GM19452 (cell line): ENCODE results near the gene OBSCN.

Experiments
- ATAC-seq: cut with Tn5 transposase; IDR thresholded peaks from one replicate; pipeline ENCODE4 v1.9.1; 2021; ENCODE audit not compliant: unreplicated experiment

OBSCN gene

GRCh38 chr1:228394571-228395394 lies 186.9 kb downstream of the OBSCN start:
- ATAC-seq: no peak

GRCh38 chr1:228396770-228397662 lies 189.2 kb downstream of the OBSCN start:
- ATAC-seq: no peak

GRCh38 chr1:228397966-228398365 lies 190.1 kb downstream of the OBSCN start:
- no peak for ATAC-seq

GRCh38 chr1:228398741-228399461 lies 191.1 kb downstream of the OBSCN start:
- no peak for ATAC-seq

- ATAC-seq: no peak
These were observed 191.8 kb downstream of the OBSCN start for GRCh38 chr1:228399531-228400236.

GRCh38 chr1:228400237-228400651 lies 192.4 kb downstream of the OBSCN start:
- no peak for ATAC-seq

- no peak for ATAC-seq
These were observed 193.0 kb downstream of the OBSCN start for GRCh38 chr1:228400692-228401454.

GRCh38 chr1:228401782-228402640 lies 194.2 kb downstream of the OBSCN start:
- ATAC-seq: no peak

- ATAC-seq: no peak
These were observed 194.8 kb downstream of the OBSCN start for GRCh38 chr1:228402641-228403025.

- no peak for ATAC-seq
These were observed 195.4 kb downstream of the OBSCN start for GRCh38 chr1:228403231-228403631.

- no peak for ATAC-seq
These were observed 196.4 kb downstream of the OBSCN start for GRCh38 chr1:228404107-228404720.

- ATAC-seq: no peak
These were observed 197.5 kb downstream of the OBSCN start for GRCh38 chr1:228405200-228405978.

GRCh38 chr1:228405979-228406228 lies 198.1 kb downstream of the OBSCN start:
- no peak for ATAC-seq

- ATAC-seq: no peak
These were observed 199.5 kb downstream of the OBSCN start for GRCh38 chr1:228407106-228408040.

GRCh38 chr1:228408041-228408868 lies 200.4 kb downstream of the OBSCN start:
- ATAC-seq: no peak
